Measurements from ENCODE around the gene TIMP1.
"Not testable (repeated sequence)": the region's sequence is repeated elsewhere in the genome, so short reads cannot be mapped to it uniquely, and the experiment has no call there.

TIMP1 gene

GRCh38 chrX:47603125-47603524 lies 20.9 kb downstream of the TIMP1 start:
- not testable (repeated sequence) for DNase-seq (ENCODE audit: low read depth in 2 of 2)

- no peak for DNase-seq (ENCODE audit: low read depth in 2 of 2)
Measured at GRCh38 chrX:47605024-47605423, 22.8 kb downstream of the TIMP1 start.

GRCh38 chrX:47607091-47607490 lies 24.9 kb downstream of the TIMP1 start:
- DNase-seq (ENCODE audit: low read depth in 2 of 2), result no peak

- no peak for DNase-seq (ENCODE audit: low read depth in 2 of 2)
Measured at GRCh38 chrX:47608130-47608810, 26.0 kb downstream of the TIMP1 start.

- no peak for DNase-seq (ENCODE audit: low read depth in 2 of 2)
Measured at GRCh38 chrX:47610511-47610910, 28.3 kb downstream of the TIMP1 start.

GRCh38 chrX:47611489-47611888 lies 29.3 kb downstream of the TIMP1 start:
- DNase-seq (ENCODE audit: low read depth in 2 of 2), result no peak

GRCh38 chrX:47611926-47612325 lies 29.7 kb downstream of the TIMP1 start:
- DNase-seq (ENCODE audit: low read depth in 2 of 2), result no peak

- DNase-seq (ENCODE audit: low read depth in 2 of 2), result no peak
Measured at GRCh38 chrX:47612418-47612817, 30.2 kb downstream of the TIMP1 start.

- no peak for DNase-seq (ENCODE audit: low read depth in 2 of 2)
Measured at GRCh38 chrX:47613082-47613481, 30.8 kb downstream of the TIMP1 start.

GRCh38 chrX:47614618-47615017 lies 32.4 kb downstream of the TIMP1 start:
- no peak for DNase-seq (ENCODE audit: low read depth in 2 of 2)

GRCh38 chrX:47618923-47619485 lies 36.8 kb downstream of the TIMP1 start:
- DNase-seq (ENCODE audit: low read depth in 2 of 2), result no peak

GRCh38 chrX:47619486-47620302 lies 37.5 kb downstream of the TIMP1 start, which contains the start of gene SYN1:
SYN1 (minus strand) TSS chrX:47619857; CDS start chrX:47619728, 129 bp downstream.
- peak; percentile 60 to 63 for DNase-seq (ENCODE audit: low read depth in 2 of 2)

- no peak for DNase-seq (ENCODE audit: low read depth in 2 of 2)
Measured at GRCh38 chrX:47620303-47620685, 38.1 kb downstream of the TIMP1 start.

GRCh38 chrX:47621851-47622250 lies 39.6 kb downstream of the TIMP1 start:
- DNase-seq (ENCODE audit: low read depth in 2 of 2), result no peak

- DNase-seq (ENCODE audit: low read depth in 2 of 2), result no peak
Measured at GRCh38 chrX:47623540-47624027, 41.3 kb downstream of the TIMP1 start.

GRCh38 chrX:47625365-47625764 lies 43.1 kb downstream of the TIMP1 start:
- DNase-seq (ENCODE audit: low read depth in 2 of 2), result no peak

- no peak for DNase-seq (ENCODE audit: low read depth in 2 of 2)
Measured at GRCh38 chrX:47628982-47629381, 46.7 kb downstream of the TIMP1 start.

- DNase-seq (ENCODE audit: low read depth in 2 of 2), result no peak
Measured at GRCh38 chrX:47629419-47630200, 47.4 kb downstream of the TIMP1 start, which contains the start of gene CFP. CFP (minus strand) TSS chrX:47629930; CDS start chrX:47629844, 86 bp downstream.

- no peak for DNase-seq (ENCODE audit: low read depth in 2 of 2)
Measured at GRCh38 chrX:47631676-47632075, 49.4 kb downstream of the TIMP1 start.

- DNase-seq (ENCODE audit: low read depth in 2 of 2), result no peak
Measured at GRCh38 chrX:47632666-47633065, 50.4 kb downstream of the TIMP1 start.

- DNase-seq (ENCODE audit: low read depth in 2 of 2), result no peak
Measured at GRCh38 chrX:47633689-47634590, 51.7 kb downstream of the TIMP1 start.

Measured in activated CD4-positive, alpha-beta T cell treated with anti-CD3 and anti-CD28 coated beads for 24 hours (primary cell).